Measurements from ENCODE around the gene SQSTM1.

- TF ChIP-seq EZH2 (IDR thresholded peaks at IDR 0.05; ENCODE audit: insufficient read depth, poor library complexity, severe bottlenecking) (no peak), EZH2phosphoT487 (IDR thresholded peaks at IDR 0.05; ENCODE audit: insufficient read depth, low read depth) (no peak)
Measured at GRCh38 chr5:179792612-179793467, 27.9 kb upstream of the SQSTM1 start.

Data from GM23248 (cell line).